IPS-18a (cell line): ENCODE results near the gene RAB28.

ENCODE experiments used
- H3K27ac ChIP-seq: one replicate; pipeline ENCODE4 v1.5.1; 2013; ENCODE audit warnings: low read length
- H3K27me3 ChIP-seq: one replicate; pipeline ENCODE4 v1.6.1; 2013; ENCODE audit warnings: mild to moderate bottlenecking, low read length; ENCODE audit not compliant: control insufficient read depth, insufficient read depth
- H3K36me3 ChIP-seq: one replicate; pipeline ENCODE4 v1.6.1; 2013; ENCODE audit warnings: low read depth, low read length; ENCODE audit not compliant: control insufficient read depth
- H3K4me1 ChIP-seq: one replicate; pipeline ENCODE4 v1.6.1; 2013; ENCODE audit warnings: low read depth, low read length; ENCODE audit not compliant: control insufficient read depth
- H3K4me3 ChIP-seq: one replicate; pipeline ENCODE4 v1.5.1; 2013; ENCODE audit warnings: low read length
- H3K9ac ChIP-seq: one replicate; pipeline ENCODE4 v1.6.1; 2013; ENCODE audit warnings: mild to moderate bottlenecking, low read length, moderate library complexity
- H3K9me3 ChIP-seq: one replicate; pipeline ENCODE4 v1.6.1; 2013; ENCODE audit warnings: low read depth, low read length; ENCODE audit not compliant: control insufficient read depth

Gene RAB28

DNA sequence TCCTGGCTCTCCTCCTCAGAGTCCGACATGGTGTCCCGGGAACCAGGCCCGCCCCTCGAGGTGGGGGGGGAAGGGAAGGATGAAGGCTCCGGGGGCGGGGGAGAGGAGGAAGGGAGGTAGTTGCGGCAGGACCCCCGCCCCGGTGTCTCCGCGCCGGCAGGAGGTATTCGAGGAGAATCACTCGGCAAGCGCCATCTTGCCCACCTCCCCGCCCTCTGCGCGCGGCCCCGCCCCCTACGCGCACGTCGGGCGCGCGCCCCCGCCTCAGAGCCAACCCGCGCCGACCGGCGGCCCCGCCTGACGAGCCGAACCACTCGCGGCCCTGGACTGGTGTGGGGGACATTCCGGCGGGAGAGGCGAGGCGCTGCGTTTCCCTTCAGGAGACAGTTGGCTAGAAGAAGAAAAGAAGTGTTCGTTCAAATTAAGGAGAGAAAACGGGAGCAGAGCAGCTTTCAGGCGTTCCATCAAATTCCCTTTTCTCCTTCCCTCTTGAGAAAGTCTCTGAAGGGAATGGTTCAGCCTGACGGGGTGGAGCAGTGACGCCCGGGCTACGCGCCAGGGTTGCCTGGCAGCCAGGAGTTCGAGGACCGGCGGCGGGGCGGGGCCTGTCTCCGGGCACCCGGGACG is at the start of gene RAB28:
Gene RAB28, minus strand, starts transcription at position 219 of the 627 bp plus-strand sequence.
- peaks cover 18% of the 10 kb centered on the region for H3K4me1 ChIP-seq
- H3K36me3 ChIP-seq = no peaks in the 10 kb centered on the region

GRCh38 chr4:13531625-13531998 is 47.5 kb upstream of the RAB28 start:
- Histone ChIP-seq H3K9ac (no peak overlapping the region), H3K9me3 (no peaks in the 10 kb centered on the region), H3K27ac (no peak overlapping the region), H3K4me1 (peaks cover 18% of the 10 kb centered on the region), H3K27me3 (peaks cover 100% of the 10 kb centered on the region), H3K36me3 (no peaks in the 10 kb centered on the region), H3K4me3 (peak overlapping the region; percentile 9)

More for the DNA sequence above, at the start of gene RAB28:
- H3K4me3 ChIP-seq = peak within 1 kb of the TSS; percentile 91
- H3K9me3 ChIP-seq = no peaks in the 10 kb centered on the region
- peak within 1 kb of the TSS; percentile 94 for H3K9ac ChIP-seq
- H3K27me3 ChIP-seq = no peaks in the 10 kb centered on the region
- peak within 1 kb of the TSS; percentile 98 for H3K27ac ChIP-seq

DNA sequence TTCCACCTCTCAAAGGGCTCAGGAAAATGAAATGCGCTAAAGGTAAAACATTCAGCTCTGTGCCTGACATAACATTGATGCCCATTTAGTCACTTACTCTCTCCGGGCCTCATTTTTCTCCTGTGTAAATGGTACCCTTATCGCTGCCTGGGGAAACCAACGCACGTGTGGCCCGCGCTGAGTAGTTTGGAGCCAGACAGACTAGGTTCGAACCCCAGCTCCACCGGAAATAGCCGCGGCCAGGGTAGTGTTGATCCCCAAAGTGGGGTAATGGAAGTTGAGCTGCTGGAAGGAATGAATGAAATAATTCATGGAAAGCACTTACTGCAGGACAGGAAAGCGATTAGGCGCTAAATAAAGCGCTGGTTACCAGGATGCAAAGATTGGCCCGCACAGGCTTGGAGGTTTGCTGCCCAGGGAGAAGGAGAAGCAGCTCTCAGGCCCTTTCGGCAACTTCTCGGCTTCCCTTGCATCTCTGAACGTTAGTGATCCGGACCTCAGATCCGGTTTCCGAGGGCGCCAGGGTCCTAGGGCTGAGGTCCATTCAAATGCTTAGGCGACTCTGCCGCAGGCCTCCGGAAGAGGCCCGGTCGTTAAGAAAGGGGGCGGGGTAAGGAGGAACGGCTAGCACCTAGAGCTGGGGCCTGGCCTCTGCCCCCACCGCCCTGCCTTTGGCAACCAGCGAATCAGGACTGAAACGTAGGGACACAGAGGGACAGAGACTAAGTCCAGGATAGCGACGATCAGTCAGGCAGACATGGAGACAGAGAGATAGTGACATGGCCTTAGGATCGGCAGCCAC is 46.9 kb upstream of the RAB28 start:
- Histone ChIP-seq H3K36me3 (no peaks in the 10 kb centered on the region), H3K27ac (no peak overlapping the region), H3K27me3 (peaks cover 100% of the 10 kb centered on the region), H3K9ac (no peak overlapping the region), H3K9me3 (no peaks in the 10 kb centered on the region), H3K4me1 (peaks cover 18% of the 10 kb centered on the region), H3K4me3 (peak overlapping the region; percentile 9)

DNA sequence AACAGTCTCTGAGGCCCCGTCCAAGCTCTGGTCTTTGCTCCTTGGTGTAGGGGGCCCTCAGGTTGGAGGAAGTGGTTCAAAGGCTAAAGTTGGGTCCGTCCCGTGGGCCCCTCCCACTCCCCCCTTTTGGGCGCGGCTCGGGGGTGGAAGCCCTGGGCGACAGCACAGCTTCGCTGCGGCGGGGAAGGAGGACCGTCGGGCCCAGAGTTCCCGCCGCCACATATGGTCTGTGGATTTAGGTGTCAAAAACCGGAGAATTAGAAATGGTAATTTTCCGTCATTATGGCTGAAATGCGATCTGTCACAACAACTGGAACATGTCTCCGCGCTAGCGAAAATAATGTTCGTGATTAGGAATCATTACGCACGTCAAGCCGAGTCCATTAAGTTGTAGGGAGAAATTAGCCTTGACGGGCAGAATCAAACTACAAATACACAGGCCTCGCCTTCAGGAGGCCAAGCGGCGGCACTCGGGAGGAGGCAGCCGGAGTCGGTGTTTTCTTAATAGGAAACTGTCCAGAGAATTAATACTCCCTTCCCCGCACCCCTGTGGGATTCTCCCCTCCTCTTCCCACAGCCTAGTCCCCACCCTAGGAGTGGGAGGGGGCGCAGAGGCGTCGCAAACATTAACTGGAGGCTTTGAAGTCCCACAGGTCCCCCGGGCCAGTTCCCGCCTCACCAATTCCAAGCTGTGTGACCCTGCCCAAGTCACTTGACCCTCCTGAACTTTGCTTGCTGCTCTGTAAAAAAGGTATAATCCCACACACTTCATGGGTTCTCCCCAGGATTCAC is 45.2 kb upstream of the RAB28 start:
- H3K9ac ChIP-seq = no peak overlapping the region
- no peak overlapping the region for H3K27ac ChIP-seq
- peaks cover 100% of the 10 kb centered on the region for H3K27me3 ChIP-seq
- H3K4me3 ChIP-seq = no peak overlapping the region
- H3K9me3 ChIP-seq = peaks cover 5% of the 10 kb centered on the region
- H3K4me1 ChIP-seq = peaks cover 12% of the 10 kb centered on the region
- H3K36me3 ChIP-seq = no peaks in the 10 kb centered on the region

GRCh38 chr4:13528821-13529127 is 44.6 kb upstream of the RAB28 start:
- H3K4me3 ChIP-seq = no peak overlapping the region
- H3K4me1 ChIP-seq = peaks cover 12% of the 10 kb centered on the region
- no peak overlapping the region for H3K27ac ChIP-seq
- peaks cover 7% of the 10 kb centered on the region for H3K9me3 ChIP-seq
- no peaks in the 10 kb centered on the region for H3K36me3 ChIP-seq
- no peak overlapping the region for H3K9ac ChIP-seq
- H3K27me3 ChIP-seq = peaks cover 100% of the 10 kb centered on the region

- Histone ChIP-seq H3K9me3 (peaks cover 7% of the 10 kb centered on the region), H3K4me3 (no peak overlapping the region), H3K36me3 (no peaks in the 10 kb centered on the region), H3K4me1 (peaks cover 12% of the 10 kb centered on the region), H3K27ac (no peak overlapping the region), H3K27me3 (peaks cover 100% of the 10 kb centered on the region), H3K9ac (no peak overlapping the region)
Observed at GRCh38 chr4:13527981-13528820, 44.1 kb upstream of the RAB28 start.

DNA sequence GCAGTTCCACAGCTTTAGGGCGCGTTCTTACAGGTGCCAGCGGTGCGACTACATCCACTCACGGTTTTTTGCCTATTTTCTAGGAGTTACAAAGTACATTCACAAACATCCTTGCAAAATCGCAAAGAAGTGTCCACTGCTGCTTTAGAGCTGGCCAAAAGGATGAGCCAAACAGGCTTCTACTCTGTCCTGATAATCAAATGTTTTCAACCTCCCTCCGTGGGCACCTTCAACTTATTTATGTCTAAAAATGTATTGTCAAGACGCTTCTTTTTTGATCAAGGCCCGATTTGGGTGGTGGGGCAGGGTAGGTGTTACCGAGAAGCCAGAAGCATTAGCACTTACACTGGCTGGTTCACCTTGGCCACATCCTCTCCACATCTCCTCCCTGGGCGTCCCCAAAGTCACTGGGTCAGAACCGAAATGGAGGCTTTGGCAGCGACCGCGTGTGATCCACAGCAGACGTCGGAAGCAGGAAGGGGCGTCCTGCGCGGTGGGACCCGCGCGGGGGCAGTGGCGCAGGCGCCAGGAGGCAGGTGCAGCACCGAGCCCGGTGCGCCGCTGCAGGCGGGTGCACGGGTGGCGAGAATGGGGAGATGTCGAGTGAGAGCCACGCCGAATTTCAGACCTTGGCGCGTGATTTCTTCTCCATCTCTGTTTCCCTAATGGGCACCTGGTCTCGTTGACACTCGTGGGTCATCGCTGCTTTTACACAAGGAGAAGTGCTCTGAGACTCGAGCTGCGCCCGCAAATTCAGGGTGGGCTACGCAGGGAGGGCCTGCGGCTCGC is 43.2 kb upstream of the RAB28 start:
- no peaks in the 10 kb centered on the region for H3K36me3 ChIP-seq
- no peak overlapping the region for H3K4me3 ChIP-seq
- no peak overlapping the region for H3K27ac ChIP-seq
- H3K9me3 ChIP-seq = peaks cover 7% of the 10 kb centered on the region
- H3K9ac ChIP-seq = no peak overlapping the region
- peaks cover 17% of the 10 kb centered on the region for H3K4me1 ChIP-seq
- H3K27me3 ChIP-seq = peaks cover 100% of the 10 kb centered on the region

GRCh38 chr4:13526658-13527057 is 42.5 kb upstream of the RAB28 start:
- H3K4me3 ChIP-seq = no peak overlapping the region
- peaks cover 7% of the 10 kb centered on the region for H3K9me3 ChIP-seq
- peaks cover 16% of the 10 kb centered on the region for H3K4me1 ChIP-seq
- no peaks in the 10 kb centered on the region for H3K36me3 ChIP-seq
- no peak overlapping the region for H3K9ac ChIP-seq
- no peak overlapping the region for H3K27ac ChIP-seq
- H3K27me3 ChIP-seq = peaks cover 100% of the 10 kb centered on the region

DNA sequence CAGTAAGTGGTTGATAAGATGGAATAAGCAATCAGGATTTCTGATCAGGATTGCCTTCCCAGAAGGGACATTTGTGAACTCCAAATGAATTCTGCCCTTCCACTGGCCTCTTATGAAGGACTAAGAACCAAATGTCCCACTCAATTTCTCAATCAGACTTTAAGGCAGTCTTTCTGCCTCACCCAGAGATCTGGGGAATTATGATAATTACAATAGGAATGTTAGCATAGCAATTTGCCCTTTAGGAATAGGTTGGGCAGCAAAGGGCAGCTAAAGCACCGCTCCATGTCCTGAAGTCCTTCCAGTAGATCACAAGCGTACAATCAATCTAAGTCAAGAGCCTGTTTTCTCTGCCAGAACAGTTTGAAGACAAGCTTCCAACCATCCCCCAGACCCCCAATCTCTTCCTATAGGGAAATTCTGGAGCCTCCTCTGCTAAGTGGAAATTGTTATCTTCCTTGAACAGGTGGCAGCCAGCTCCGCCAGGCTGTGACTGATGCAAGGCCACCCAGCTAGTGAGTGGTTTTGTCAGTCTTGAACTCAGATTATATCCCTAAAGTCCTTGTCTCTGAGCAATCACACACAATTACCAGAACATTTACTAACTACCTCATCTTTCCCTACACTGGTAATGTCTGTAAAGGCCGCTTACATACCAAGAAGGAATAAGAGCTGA is 41.6 kb upstream of the RAB28 start:
- Histone ChIP-seq H3K27me3 (peaks cover 100% of the 10 kb centered on the region), H3K9me3 (peaks cover 7% of the 10 kb centered on the region), H3K4me3 (no peak overlapping the region), H3K4me1 (peaks cover 9% of the 10 kb centered on the region), H3K27ac (no peak overlapping the region), H3K9ac (no peak overlapping the region), H3K36me3 (no peaks in the 10 kb centered on the region)

DNA sequence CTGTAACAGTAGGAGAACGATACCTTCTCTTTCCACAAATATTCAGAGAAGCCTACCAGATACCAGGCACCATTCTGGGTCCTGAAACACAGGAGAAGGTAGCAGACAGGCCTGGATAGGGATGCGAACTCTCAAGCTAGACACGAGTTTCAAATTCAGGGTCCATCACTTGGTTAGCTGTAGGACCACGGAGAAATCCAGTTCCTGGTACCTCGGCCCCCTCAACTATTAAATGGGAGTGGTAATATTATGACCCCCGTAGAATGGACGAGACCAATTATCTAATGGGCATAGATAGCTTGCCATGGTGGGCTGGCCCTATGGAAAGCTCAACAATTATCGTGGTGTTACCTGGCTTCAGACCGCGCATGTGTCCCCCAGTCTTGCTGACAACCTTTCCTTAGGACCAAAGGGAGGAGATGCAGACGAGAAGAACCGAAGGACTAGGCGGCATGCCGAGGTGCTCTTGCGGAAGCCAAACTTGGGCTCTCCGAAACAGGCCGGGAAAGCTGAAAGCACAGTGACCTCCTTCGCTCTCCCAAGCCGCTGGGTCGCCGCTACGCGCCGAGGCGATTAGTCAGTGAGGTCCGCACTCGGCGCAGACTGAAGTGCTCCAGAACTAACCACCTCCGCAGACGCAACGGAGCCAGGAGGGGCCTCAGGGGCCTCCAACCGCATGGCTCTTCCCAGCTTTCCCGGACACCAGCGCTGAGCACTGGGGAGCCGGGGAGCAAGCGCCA is 40.5 kb upstream of the RAB28 start:
- H3K9ac ChIP-seq = no peak overlapping the region
- H3K9me3 ChIP-seq = peaks cover 7% of the 10 kb centered on the region
- H3K4me3 ChIP-seq = no peak overlapping the region
- no peaks in the 10 kb centered on the region for H3K36me3 ChIP-seq
- H3K27ac ChIP-seq = no peak overlapping the region
- peaks cover 100% of the 10 kb centered on the region for H3K27me3 ChIP-seq
- peaks cover 5% of the 10 kb centered on the region for H3K4me1 ChIP-seq
